Spleen (tissue), 7 donors: ENCODE data around the gene LYRM4.

Source experiments
- CTCF ChIP-seq, 11 experiments: fragments of 200-600 bp in 7 of 11; fragments of 450-650 bp in 4 of 11; sonication (generic) in 4 of 11; IDR thresholded peaks in 8 of 11; conservative IDR thresholded peaks in 3 of 11; 1 replicate in 7 of 11; 2 replicates in 4 of 11; pipeline versions ENCODE4 v1.4.0 to v1.8.0; 2016 to 2021; ENCODE audit warnings: antibody characterized with exemption in 11 of 11, inconsistent platforms in 4 of 11, mild to moderate bottlenecking in 1 of 11
- POLR2A ChIP-seq, 3 donors: fragments of 450-650 bp; IDR thresholded peaks; one replicate each; pipeline ENCODE4 v1.5.1; 2017; ENCODE audit warnings: antibody characterized with exemption in 3 of 3, mild to moderate bottlenecking in 1 of 3
- POLR2AphosphoS5 ChIP-seq, 3 donors: sonication (generic); formaldehyde crosslinking; IDR thresholded peaks; one replicate each; pipeline ENCODE4 v1.5.1; 2017; ENCODE audit warnings: antibody characterized with exemption in 3 of 3
- donor health status: DM: no; HTN: no; CAD: no; lungs with moderate emphysema.
- donor health status: DM: no; HTN: no; CAD: no.
- donor health status: DM: no; HTN: no; CAD: no.

DNA sequence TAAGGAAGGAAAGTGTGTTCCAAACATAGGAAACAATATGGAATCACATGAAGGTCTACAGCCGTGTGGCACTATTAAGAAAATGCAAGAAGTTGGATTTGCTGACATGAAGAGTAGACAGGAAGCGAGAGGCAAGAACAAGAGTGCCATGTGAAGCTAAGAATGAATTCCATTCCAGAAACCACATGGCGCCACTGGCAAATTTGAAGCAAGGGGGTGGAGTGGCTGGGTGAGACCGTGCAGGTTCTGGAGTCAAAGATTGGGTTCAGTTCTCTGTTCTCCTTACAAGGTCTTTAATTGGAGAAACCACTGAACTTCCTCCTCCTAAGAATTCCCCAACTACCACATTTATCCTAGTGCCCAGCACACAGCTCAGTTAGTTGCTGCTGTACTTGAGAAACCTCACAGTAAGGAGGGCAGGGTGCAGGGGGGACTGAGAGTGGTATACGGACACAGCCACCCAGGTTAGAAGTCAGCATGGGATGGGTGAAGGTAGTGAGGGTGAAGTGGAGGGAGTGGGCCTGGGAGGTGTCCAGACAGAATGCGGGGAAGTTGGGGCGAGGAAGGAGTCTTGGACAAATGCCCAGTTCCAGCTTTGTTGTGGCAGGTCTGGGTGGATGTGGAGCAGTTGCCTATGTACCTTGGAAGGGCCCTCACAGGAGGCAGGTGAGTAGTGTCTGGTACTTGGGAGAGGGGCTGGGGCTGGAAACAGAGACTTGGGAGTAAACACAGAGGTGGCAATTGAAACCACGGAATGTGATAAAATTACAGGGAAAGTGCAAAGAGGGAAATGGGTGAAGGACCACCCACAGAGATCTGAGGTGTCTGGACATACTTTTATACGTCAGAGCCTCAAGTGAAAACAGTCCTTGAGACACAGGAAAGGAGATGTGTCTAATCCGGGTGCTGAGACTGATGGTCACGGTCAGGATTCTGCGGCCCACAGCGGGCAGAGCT lies 14.3 kb downstream of the LYRM4 start:
- TF ChIP-seq CTCF (IDR thresholded peaks at IDR 0.05 in 8 of 11, conservative IDR thresholded peaks at IDR 0.05 in 3 of 11) (no peak), POLR2A (IDR thresholded peaks at IDR 0.05) (no peak), POLR2AphosphoS5 (IDR thresholded peaks at IDR 0.05) (no peak)
